Germinal center (tissue), 1 donor: ENCODE results near the gene VPS35.
A peak's percentile ranks its signal among the peaks of the same experiment; 100 is the strongest.
"Not testable (repeated sequence)": the region's sequence is repeated elsewhere in the genome, so short reads cannot be mapped to it uniquely, and the experiment has no call there.

Experiments
- DNase-seq: peaks from one replicate; pipeline ENCODE4 v3.0.0; 2012; ENCODE audit warnings: mixed read lengths, low spot score

Gene VPS35

DNA sequence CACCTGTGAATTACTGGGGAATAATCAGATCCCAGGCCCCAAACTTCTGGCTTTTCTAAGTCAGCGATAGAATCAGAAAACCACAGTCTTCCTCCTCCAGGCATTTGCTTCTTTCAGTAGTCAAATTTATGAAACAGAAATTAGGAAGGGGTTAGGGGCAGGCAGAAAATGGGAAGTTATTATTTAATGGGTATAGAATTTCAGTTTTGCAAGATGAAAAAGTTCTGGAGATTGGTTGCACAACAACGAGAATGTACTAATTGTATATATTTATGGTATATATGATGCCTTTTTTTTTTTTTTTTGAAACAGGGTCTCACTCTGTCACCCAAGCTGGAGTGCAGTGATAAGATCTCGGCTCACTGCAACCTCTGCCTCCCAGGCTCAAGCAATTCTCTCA, 23.9 kb upstream of the VPS35 start:
- DNase-seq: peak; percentile 35

DNA sequence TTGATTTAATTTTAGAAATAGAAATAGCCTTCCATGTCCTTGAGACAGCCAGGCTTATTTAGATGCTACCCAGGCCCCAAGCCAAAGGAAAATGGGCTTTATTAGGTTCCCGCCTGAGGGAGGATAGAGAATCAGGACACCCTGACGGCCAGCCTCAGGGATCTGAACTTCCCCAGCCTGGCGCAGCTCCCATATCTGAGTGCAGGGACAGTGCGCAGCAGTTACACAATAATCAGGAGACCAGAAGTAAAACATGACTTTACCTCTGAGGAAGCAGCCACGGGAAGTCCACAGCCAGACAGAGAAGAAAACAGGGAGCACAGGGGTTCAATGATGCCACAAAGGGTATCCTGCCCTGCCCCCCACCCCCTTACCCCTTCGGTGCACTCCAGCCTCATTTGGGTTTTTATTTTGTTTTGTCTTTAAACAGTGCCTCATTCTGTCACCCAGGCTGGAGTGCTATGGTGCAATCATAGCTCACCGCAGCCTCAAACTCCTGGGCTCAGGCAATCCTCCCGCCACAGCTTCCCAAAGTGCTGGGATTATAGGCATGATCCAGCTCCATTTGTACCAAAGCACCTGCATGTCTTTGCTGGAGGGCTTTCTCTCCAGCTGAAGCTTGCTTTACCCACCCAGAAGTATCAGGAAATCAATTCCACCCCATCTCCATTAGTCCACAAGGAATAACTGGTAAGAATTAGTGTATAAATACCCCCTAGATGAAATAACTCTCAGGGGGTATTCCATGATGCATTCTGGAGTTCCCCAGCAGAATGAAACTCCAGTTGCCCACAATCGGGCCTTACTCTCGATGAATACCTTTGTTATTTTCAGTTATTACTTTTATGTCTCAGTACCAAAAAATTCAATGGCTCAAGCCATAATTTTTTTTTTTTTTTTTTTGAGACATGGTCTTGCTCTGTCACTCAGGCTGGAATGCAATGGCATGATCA, 22.4 kb upstream of the VPS35 start:
- no peak for DNase-seq

DNA sequence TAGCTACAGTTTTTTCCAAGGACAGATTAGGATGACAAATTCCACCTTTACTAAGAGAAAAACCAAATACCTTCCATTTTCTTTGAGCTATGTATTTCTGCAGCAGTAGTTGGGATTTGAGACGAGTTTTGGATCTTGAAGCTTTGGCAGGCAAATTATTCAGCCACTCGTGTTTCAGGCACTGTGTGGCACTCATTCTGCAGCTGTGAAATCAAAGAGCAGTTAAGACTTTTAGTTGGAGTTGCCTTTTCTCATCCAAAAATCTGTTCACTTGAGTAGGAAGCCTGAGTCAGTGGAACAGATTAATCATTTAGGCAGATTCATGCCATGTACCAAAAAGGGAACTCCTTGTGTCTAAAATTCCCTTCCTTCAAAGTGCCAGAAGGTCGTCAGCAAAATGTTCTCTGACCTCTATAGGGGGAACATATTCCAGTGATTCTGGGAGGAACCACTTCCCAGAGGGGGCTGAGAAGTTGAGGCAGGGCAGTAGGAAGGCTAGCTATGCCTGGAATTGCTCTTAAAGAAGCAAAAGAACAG, 20.6 kb upstream of the VPS35 start:
- DNase-seq: no peak

DNA sequence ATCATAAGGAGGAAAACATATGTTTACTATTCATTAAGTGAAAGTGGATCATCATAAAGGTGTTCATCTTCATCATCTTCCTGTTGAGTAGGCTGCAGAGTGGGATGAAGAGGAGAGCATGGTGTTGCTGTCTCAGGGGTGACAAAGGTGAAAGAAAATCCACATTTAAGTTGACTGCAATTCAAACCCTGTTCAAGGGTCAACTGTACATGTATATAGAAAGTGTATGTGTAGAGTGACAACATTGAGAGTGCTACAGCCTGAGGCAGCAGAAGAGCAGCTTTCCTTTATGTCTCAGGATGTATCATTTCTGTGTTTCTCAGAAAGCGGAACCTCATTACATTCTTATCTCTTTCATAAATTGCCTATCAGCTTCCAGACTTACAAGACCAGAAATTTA, 17.7 kb upstream of the VPS35 start:
- no peak for DNase-seq

DNA sequence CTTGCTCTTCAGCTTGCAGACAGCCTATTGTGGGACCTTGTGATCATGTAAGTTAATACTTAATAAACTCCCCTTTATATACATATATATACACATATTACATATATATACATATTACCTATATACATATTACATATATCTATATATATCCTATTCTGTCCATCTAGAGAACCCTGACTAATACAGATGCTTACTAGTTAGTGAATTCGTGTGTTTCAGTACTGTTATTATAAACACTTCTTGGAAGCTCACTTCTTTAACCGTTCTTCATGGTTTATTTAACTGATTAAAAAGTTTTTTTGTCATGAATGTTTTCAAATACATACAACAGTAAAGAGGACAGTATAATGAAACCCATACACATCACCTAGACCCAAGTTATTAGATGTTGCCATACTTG, 13.1 kb upstream of the VPS35 start:
- DNase-seq: no peak

DNA sequence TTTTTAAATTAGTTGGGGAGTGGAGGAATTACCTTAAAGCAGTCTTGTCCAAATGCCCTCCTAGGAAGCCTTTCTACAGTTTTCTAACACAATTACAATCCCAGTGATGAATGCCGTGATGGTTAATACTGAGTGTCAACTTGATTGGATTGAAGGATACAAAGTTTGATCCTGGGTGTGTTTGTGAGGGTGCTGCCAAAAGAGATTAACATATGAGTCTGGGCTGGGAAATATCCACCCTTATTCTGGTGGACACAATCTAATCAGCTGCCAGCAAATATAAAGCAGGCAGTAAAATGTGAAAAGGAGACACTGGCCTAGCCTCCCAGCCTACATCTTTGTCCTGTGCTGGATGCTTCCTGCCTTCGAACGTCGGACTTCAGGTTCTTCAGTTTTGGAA, 12.6 kb upstream of the VPS35 start:
- no peak for DNase-seq

DNA sequence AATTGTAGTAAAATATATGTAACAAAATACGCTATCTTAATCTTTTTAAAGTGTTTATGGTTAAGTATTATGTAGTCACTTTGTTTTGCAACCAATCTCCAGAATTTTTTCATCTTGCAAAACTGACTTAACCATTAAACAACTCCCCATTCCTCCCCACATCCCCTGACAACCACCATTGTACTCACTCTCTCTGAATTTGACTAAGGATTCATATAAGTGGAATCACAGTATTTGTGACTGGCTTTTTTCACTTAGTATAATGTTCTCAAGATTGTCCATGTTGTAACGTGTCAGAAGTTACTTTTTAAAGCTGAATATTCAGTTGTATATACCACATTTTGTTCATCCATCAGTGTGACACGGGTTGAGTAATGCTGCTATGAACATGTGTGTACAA, 11.1 kb upstream of the VPS35 start:
- no peak for DNase-seq

DNA sequence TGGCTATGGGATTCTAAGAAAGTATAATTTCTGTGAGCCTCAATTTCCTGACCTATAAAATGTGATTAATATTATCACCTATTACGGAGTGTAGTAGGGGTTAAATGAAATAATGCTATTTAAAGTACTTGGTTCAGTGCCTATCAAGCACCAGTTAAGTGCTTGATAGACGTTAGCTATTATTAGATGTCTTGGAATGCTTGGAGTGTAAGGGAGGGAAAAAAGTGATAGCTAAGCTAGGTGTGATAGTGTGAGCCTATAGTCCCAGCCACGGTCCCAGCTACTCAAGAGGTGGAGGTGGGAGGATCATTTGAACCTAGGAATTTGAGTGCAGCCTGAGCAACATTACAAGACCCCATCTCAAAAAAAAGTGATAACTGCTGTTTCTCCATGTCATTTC, 8.0 kb upstream of the VPS35 start:
- no peak for DNase-seq

DNA sequence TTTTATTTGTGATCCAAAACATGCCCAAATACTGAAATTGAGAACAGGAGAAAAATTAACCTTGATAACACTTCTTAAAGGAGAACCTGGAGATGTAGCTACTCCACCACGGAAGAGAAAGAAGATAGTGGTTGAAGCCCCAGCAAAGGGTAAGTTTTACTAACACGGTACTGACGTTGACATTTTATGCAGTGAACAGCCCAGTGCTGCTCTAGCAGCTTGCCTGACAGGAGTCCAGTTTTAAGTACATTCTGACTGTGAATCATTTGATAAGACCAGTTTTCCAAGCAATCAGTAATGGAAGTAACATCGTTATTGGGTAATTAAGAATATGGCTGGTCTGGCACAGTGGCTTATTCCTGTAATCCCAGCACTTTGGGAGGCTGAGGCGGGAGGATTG, 7.0 kb upstream of the VPS35 start:
- no peak for DNase-seq

DNA sequence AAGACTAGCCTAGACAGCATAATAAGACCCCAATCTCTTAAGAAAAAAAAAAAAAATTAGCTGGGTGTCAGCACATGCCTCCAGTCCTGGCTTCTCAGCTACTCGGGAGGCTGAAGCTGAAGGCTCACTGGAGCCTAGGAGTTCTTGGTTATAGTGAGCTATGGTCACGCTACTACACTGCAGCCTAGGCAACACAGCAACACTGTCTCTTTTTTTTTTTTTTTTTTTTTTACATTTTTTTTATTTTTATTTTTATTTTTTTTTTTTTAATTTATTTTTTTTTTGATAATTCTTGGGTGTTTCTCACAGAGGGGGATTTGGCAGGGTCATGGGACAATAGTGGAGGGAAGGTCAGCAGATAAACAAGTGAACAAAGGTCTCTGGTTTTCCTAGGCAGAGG, 4.6 kb upstream of the VPS35 start:
- no peak for DNase-seq

DNA sequence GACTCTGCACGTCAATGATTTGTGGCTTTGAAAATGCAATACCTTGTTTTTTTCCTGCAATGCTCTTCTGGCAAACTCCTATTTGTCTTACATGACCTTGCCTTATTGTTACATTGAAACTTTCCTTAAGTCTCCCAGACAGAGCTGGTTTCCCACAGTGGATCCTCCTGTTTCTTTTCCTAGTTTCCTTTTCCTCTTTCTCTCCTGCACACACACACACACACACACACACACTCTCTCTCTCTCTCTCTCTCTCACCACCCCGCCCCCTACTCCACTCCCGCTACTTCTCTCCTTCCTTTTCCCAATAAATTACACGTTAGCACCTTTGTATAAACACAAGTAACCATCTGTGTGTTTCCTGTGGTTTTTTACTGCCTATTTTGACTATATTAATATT, 2.7 kb upstream of the VPS35 start:
- no peak for DNase-seq

DNA sequence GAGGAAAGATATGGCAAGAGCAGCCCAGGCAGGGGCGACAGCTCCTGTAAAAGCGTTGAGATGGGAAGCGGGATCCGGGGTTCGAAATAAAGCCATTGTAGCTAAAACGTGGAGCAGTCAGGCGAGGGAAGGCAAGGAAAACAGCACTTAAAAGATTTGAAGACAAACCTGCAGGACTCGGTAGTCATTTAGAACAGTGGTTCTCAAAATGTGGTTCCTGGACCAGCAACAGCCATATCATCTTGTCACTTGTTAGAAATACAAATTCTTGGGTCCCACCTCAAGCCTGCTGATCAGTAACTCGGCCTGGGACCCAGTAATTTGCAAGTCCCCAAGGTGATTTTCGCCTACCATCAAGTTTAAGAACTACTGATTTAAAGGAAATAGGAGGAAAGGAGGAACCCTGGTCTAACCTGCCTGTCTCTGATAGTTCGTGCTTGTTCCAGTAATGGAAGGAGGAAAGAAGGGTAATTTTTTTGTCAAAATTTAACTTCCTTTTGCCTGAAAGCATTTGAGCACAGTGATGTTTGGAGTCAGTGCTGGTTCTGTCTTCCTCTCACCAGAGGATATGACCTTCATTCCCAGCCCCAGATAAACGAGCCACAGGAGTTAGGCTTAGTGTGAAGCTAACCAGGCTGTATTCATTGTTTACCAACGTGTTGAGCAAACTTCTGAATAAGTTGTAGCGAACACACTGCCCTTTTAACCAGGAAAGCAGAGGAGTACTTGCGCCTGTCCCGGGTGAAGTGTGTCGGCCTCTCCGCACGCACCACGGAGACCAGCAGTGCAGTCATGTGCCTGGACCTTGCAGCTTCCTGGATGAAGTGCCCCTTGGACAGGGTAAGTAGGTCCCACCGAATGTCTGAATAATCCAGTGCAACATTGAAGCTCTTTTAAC, 1.6 kb upstream of the VPS35 start:
- DNase-seq: no peak

DNA sequence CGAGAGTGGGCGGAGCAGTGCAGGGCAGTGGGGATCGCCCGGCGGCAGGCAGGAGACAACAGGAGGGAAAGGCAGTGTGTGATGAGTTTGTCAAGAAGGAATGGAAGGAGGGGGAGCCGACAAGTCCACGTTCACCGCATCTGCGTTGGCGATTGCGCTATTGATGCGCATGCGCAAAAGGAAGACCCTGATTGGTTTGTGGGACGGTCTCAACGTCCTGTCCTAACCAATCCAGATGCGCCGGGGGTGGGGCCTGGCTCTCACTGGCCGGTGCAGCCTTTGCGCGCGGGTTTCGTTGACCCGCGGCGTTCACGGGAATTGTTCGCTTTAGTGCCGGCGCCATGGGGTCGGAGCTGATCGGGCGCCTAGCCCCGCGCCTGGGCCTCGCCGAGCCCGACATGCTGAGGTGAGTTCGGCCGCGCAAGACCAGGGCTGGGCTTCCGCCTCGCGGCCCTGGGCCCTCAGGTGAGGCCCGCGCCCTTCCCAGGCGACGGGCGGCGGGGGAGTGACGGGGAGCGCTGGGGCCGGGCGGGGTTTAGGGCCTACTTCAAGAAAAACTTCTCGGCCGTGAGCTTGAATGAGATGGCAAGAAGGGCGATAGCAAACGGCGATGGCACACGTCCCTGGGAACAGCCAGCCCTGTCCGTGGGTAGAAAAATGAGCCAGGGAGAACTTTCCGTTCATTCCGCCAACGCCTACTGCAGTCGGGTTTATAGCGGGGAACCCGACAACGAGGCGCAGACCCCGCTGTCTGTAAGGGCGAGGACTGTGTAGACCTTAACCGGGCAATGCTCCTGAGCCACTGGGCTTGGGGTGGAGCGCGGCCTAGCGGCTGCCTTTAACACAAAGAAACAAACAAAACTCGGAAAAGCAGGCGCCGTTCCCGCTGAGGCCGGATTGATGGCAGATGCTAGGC, 645 bp upstream of the VPS35 start, which contains the start of gene ORC6:
Gene ORC6 (plus strand): TSS at position 295 of the 916 bp plus-strand sequence. CDS start 47 bp downstream, at position 342.
- peak; percentile 95 for DNase-seq

DNA sequence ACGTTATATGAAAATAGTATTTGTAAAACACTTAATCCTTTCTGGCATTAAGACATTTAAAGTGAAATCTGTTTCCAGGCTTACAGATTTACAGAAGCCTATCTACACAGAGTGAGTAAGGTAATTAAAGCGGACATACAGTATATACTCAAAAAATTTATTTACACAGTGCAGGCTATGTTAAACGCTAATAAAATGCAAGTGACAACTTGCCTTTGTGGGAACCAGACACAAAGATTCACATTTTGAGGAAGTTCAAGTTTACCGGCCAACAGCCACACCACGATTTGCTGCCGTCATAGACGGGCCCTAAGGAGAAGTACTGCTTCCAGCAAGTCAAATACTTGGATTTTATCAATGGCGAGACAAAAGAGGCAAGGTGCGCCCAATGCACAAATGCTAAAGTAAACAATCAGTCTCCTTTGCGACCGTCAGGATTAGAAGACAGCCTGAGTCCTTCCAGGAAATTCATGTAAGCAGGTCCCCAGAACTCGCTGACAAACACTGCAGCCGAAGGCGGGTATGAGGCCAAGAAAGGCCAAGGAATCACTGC, 801 bp downstream of the VPS35 start:
- peak; percentile 27 for DNase-seq

DNA sequence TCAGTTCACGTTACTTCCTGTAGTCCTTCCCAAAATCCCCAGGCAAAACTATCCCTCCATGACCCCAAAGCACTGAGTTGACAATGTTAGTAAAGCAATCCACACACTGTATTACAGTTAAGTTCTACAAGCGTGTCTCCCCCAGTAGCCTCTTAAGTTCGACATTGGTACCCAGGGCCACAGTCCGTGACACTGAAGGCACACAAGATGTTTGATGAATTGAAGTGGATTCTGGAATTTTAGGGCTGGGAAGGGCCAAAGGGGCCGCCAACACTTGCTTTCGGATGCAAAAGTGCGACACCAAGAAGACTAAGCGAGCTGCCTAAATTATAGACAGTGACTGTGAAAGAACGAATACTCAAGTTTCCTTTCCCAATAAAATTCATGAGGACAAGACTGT, 1.5 kb downstream of the VPS35 start:
- no peak for DNase-seq

DNA sequence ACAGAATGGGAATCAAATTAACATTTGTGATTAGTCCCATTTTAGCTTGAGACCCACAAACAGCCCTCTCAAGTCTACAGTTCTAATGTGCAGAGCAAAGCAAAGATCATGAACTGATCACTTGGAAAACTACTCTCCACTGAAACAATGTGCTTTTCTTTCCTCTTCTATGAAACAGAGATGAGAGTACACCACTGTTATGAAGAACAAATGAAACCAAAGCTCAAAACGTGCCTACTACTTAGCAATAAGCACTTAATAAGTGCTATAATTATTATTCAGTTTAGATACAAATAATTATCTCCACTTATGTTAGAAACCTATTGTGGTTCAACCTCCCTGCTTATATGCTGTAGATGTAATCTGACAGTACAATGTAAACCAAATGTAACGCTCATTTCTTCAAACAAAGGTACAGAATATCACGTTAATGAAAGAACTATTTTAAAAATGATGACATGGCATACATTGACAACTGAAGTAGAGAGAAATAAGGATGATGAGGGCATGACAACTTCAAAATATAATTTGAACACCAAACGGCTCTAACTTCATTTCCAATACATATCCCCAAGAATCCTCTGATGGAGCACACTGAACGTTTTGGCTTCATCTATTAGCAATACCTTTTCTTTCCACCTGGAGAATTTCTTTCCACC, 2.0 kb downstream of the VPS35 start:
- DNase-seq: no peak

DNA sequence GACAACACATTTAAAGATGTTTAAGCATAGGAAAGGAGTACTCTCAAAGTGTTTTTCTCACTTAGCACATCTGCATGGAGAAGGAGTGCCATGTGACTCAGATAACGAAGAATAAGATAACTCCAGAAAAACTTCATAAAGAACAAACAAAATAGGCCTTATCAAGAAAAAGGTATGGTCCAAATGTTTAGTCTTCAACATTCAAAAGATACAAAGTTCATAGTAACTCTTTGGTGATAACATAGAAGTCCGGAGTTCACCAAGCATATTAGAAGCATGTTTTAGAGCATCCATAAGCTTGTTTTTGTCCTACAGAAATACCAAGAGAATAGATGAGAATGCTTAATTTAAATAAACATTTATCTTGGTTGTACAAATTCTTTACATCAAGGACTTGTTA, 7.1 kb downstream of the VPS35 start:
- not testable (repeated sequence) for DNase-seq

DNA sequence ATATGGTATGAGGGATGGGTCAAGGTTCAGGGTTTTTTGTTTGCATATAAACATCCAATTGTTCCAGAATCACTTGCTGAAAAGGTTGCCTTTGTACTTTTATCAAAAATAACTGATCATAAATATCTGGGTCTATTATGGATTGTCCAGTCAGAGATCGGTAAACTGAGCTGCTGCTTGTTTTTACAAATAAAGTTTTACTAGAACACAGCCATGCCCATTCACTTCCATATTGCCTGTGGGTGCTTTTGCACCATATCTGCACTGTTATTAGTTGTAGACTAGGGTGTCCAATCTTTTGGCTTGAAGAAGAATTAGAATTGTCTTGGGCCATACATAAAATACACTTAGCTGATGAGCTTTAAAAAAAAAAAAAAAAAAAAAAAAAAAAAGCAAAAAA, 11.0 kb downstream of the VPS35 start:
- not testable (repeated sequence) for DNase-seq

DNA sequence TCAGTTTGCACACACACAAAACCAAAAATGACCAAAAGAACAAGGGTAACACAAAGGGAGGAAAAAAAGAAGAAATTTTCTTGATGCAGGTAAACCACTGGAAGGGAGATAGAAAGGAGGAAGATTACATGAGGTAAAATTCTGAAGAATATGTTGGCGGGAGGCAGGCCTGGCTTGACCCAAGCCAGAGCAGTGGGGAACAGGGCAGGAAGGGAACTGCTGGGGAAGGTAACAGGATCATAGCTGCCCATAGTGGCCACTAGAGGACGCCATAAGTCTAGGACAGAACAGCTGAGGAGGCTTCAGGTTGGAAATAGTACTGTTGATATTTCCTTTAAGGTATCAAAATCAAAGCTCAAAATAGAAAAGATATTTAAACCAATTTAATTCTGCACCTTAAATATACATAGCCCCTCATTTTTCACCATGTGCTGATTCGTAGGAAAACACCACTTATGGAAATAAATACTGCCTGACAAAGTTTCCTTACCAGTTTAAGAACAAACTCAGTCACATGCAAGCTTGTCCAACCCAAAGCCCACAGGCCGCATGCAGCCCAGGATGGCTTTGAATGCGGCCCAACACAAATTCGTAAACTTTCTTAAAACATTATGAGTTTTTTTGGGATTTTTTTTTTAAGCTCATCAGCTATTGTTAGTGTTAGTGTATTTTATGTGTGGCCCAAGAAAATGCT, 15.5 kb downstream of the VPS35 start:
- DNase-seq: peak; percentile 76

DNA sequence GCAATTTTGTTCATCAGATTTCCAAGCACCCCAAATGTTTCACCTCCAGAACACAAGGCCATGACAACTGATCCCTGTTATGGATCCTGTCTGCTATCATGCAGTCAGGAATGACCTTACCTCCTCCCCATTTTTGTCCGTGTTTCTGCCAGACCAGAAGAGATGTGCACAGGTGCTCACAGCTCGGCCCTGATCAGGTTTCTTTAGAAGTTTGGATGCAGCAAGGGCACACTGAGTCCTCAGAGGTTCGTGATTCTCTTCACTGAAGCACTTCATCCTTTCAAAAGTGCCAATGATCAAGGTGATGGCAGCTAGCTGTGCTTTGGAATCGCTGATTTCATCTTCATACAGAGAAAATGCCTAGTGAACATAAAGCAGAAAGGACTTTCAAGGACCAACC, 26.9 kb downstream of the VPS35 start:
- no peak for DNase-seq
